CD8-positive, alpha-beta memory T cell (primary cell): ENCODE data around the gene CYFIP2. TPM values are rescaled to one million over a fixed set of nuclear protein-coding genes. Genes with fewer than 3 reads are reported as not detected.

ENCODE experiments used
- CTCF ChIA-PET: fragments of 350-600 bp; sonication (Branson Sonifier 250); formaldehyde crosslinking; loops from one replicate; lab custom pipeline; 2021; ENCODE audit warnings: antibody characterized with exemption; lab: Charles Lee
- POLR2A ChIA-PET: fragments of 350-600 bp; sonication (Branson Sonifier 250); formaldehyde crosslinking; loops from one replicate; lab custom pipeline; 2021; ENCODE audit warnings: antibody characterized with exemption; lab: Charles Lee
- DNase-seq, 5 donors: peaks; one replicate each; pipeline versions ENCODE4 v3.0.0 to v3.0.0-alpha.2; 2020 to 2022; ENCODE audit warnings: mixed read lengths in 1 of 5
- H3K27ac ChIP-seq: one replicate; pipeline ENCODE4 v1.7.0; 2013; ENCODE audit warnings: low read depth, mild to moderate bottlenecking, low read length, moderate library complexity
- H3K27me3 ChIP-seq: 2 replicates; pipeline ENCODE4 v1.7.0; 2013; ENCODE audit warnings: low read length, mild to moderate bottlenecking; ENCODE audit not compliant: insufficient read depth, poor library complexity, severe bottlenecking
- H3K36me3 ChIP-seq: 2 replicates; pipeline ENCODE4 v1.7.0; 2013; ENCODE audit warnings: mild to moderate bottlenecking, low read length, moderate library complexity; ENCODE audit not compliant: insufficient read depth
- H3K4me1 ChIP-seq: 2 replicates; pipeline ENCODE4 v1.7.0; 2013; ENCODE audit warnings: mild to moderate bottlenecking, low read length, moderate library complexity; ENCODE audit not compliant: insufficient read depth
- H3K4me3 ChIP-seq: 2 replicates; pipeline ENCODE4 v1.7.0; 2013; ENCODE audit warnings: mild to moderate bottlenecking, low read length
- H3K9me3 ChIP-seq: 2 replicates; pipeline ENCODE4 v1.7.0; 2013; ENCODE audit warnings: mild to moderate bottlenecking, low read length
- H3K27ac Mint-ChIP-seq, 8 donors: one replicate each; pipeline ENCODE4 v1.8.0; 2020 to 2021; ENCODE audit warnings: mixed read lengths in 8 of 8, mild to moderate bottlenecking in 6 of 8, inconsistent platforms in 3 of 8, moderate library complexity in 3 of 8
- H3K27me3 Mint-ChIP-seq, 2 donors: one replicate each; pipeline ENCODE4 v1.8.0; 2020 to 2021; ENCODE audit warnings: mixed read lengths in 2 of 2, mild to moderate bottlenecking in 1 of 2, moderate library complexity in 1 of 2
- H3K36me3 Mint-ChIP-seq, 3 donors: one replicate each; pipeline ENCODE4 v1.8.0; 2020 to 2021; ENCODE audit warnings: mixed read lengths in 3 of 3, inconsistent platforms in 1 of 3, mild to moderate bottlenecking in 1 of 3
- H3K4me1 Mint-ChIP-seq, 3 donors: one replicate each; pipeline ENCODE4 v1.8.0; 2020 to 2021; ENCODE audit warnings: mixed read lengths in 3 of 3, inconsistent platforms in 1 of 3, mild to moderate bottlenecking in 1 of 3
- H3K4me3 Mint-ChIP-seq, 7 donors: one replicate each; pipeline ENCODE4 v1.8.0; 2020 to 2021; ENCODE audit warnings: mixed read lengths in 7 of 7, mild to moderate bottlenecking in 6 of 7, moderate library complexity in 4 of 7, inconsistent platforms in 2 of 7
- H3K9me3 Mint-ChIP-seq, 5 donors: one replicate each; pipeline ENCODE4 v1.8.0; 2020 to 2022; ENCODE audit warnings: mixed read lengths in 5 of 5, mild to moderate bottlenecking in 3 of 5, moderate library complexity in 2 of 5, inconsistent platforms in 1 of 5
- polyA plus RNA-seq: library from polyadenylated mRNA; unstranded; fragments of 300-500 nt; fragmentation: Illumina TruSeq; gene quantifications from one replicate; pipeline ENCODE4 v1.2.3, GENCODE V29; 2021
- total RNA-seq, 2 experiments: library from RNA; stranded (reverse); gene quantifications; one replicate each; pipeline ENCODE4 v1.2.3, GENCODE V29; 2021

CYFIP2 gene
- total and polyA plus RNA-seq, 3 experiments from 2014 or later: 239 to 534 (median 259) TPM

GRCh38 chr5:157288405-157289163 lies 22.7 kb downstream of the CYFIP2 start:
- H3K4me1 Mint-ChIP-seq: peaks cover 59 to 82% (median 81%) of the 10 kb centered on the region in 3 donors
- H3K4me1 ChIP-seq: peaks cover 60% of the 10 kb centered on the region
- H3K9me3 Mint-ChIP-seq: no peaks in the 10 kb centered on the region
- DNase-seq: peak in 1 of 5 donors; percentile 48
- no peaks in the 10 kb centered on the region for H3K9me3 ChIP-seq
- H3K36me3 Mint-ChIP-seq: peaks cover 11 to 85% (median 19%) of the 10 kb centered on the region in 3 donors
- no peak overlapping the region for H3K4me3 Mint-ChIP-seq
- no peak overlapping the region for H3K4me3 ChIP-seq
- H3K27me3 ChIP-seq: no peaks in the 10 kb centered on the region
- ChIA-PET POLR2A (interaction anchor here (2.8 kb wide), 1 partner anchor 16 kb away, joined by 9 read pairs; no protein-coding TSS in a partner anchor), CTCF (interaction anchor here (0.7 to 1.1 kb wide), 2 partner anchors 9 to 35 kb away, joined by 3 to 4 read pairs; no protein-coding TSS in a partner anchor)
- peaks cover 51% of the 10 kb centered on the region for H3K36me3 ChIP-seq
- H3K27ac ChIP-seq: no peak overlapping the region
- H3K27me3 Mint-ChIP-seq: no peaks in the 10 kb centered on the region
- H3K27ac Mint-ChIP-seq: peak overlapping the region; percentile 13 to 88 (median 74)

GRCh38 chr5:157289164-157289819 lies 23.4 kb downstream of the CYFIP2 start:
- Mint-ChIP-seq H3K4me1 (peaks cover 56 to 82% (median 81%) of the 10 kb centered on the region in 3 donors), H3K4me3 (no peak overlapping the region)

GRCh38 chr5:157290156-157290980 lies 24.4 kb downstream of the CYFIP2 start:
- Mint-ChIP-seq H3K4me3 (no peak overlapping the region), H3K36me3 (peaks cover 11 to 91% (median 26%) of the 10 kb centered on the region in 3 donors), H3K27me3 (no peaks in the 10 kb centered on the region), H3K27ac (peak overlapping the region; percentile 70 to 87 (median 78)), H3K9me3 (no peaks in the 10 kb centered on the region), H3K4me1 (peaks cover 55 to 82% (median 81%) of the 10 kb centered on the region in 3 donors)
- DNase-seq: no peak
- Histone ChIP-seq H3K27ac (no peak overlapping the region), H3K4me3 (no peak overlapping the region), H3K4me1 (peaks cover 52% of the 10 kb centered on the region), H3K9me3 (no peaks in the 10 kb centered on the region), H3K27me3 (no peaks in the 10 kb centered on the region), H3K36me3 (peaks cover 61% of the 10 kb centered on the region)
- ChIA-PET POLR2A (interaction anchor here (1.0 kb wide), 1 partner anchor 17 kb away, joined by 3 read pairs; no protein-coding TSS in a partner anchor), CTCF (interaction anchor here (1.0 to 1.3 kb wide), 3 partner anchors 8 to 22 kb away, joined by 3 read pairs; no protein-coding TSS in a partner anchor)

More at GRCh38 chr5:157289164-157289819, 23.4 kb downstream of the CYFIP2 start:
- DNase-seq: no peak
- Histone ChIP-seq H3K36me3 (peaks cover 58% of the 10 kb centered on the region), H3K9me3 (no peaks in the 10 kb centered on the region), H3K4me1 (peaks cover 53% of the 10 kb centered on the region), H3K4me3 (no peak overlapping the region), H3K27ac (no peak overlapping the region), H3K27me3 (no peaks in the 10 kb centered on the region)
- Mint-ChIP-seq H3K27me3 (no peaks in the 10 kb centered on the region), H3K27ac (peak overlapping the region in 7 of 8 donors; percentile 22 to 90 (median 76)), H3K9me3 (no peaks in the 10 kb centered on the region), H3K36me3 (peaks cover 11 to 92% (median 20%) of the 10 kb centered on the region in 3 donors)
- CTCF ChIA-PET: interaction anchor here (1.1 to 1.3 kb wide), 2 partner anchors 10 to 36 kb away, joined by 3 to 4 read pairs; no protein-coding TSS in a partner anchor
- POLR2A ChIA-PET: no interaction called here

- H3K27me3 ChIP-seq: no peaks in the 10 kb centered on the region
- ChIA-PET CTCF (interaction anchor here (1.0 to 1.3 kb wide), 2 partner anchors 18 to 23 kb away, joined by 3 read pairs; no protein-coding TSS in a partner anchor), POLR2A (interaction anchor here (1.0 kb wide), 1 partner anchor 18 kb away, joined by 3 read pairs; no protein-coding TSS in a partner anchor)
- H3K36me3 ChIP-seq: peaks cover 68% of the 10 kb centered on the region
- Mint-ChIP-seq H3K27me3 (no peaks in the 10 kb centered on the region), H3K9me3 (no peaks in the 10 kb centered on the region), H3K4me3 (peak overlapping the region in 1 of 7 donors; percentile 6), H3K4me1 (peaks cover 58 to 82% (median 81%) of the 10 kb centered on the region in 3 donors), H3K36me3 (peaks cover 8 to 94% (median 30%) of the 10 kb centered on the region in 3 donors), H3K27ac (peak overlapping the region; percentile 66 to 91 (median 78))
- H3K9me3 ChIP-seq: no peaks in the 10 kb centered on the region
- peaks cover 58% of the 10 kb centered on the region for H3K4me1 ChIP-seq
- DNase-seq: no peak
- no peak overlapping the region for H3K4me3 ChIP-seq
- no peak overlapping the region for H3K27ac ChIP-seq
Measured at GRCh38 chr5:157290981-157291711, 25.2 kb downstream of the CYFIP2 start.

- Histone ChIP-seq H3K4me3 (no peak overlapping the region), H3K27me3 (no peaks in the 10 kb centered on the region), H3K36me3 (peaks cover 69% of the 10 kb centered on the region), H3K27ac (no peak overlapping the region), H3K4me1 (peaks cover 50% of the 10 kb centered on the region), H3K9me3 (no peaks in the 10 kb centered on the region)
- H3K36me3 Mint-ChIP-seq: peaks cover 11 to 96% (median 38%) of the 10 kb centered on the region in 3 donors
- ChIA-PET CTCF (no interaction called here), POLR2A (no interaction called here)
- no peaks in the 10 kb centered on the region for H3K9me3 Mint-ChIP-seq
- peak overlapping the region in 7 of 8 donors; percentile 43 to 90 (median 77) for H3K27ac Mint-ChIP-seq
- DNase-seq: no peak
- peaks cover 58 to 85% (median 74%) of the 10 kb centered on the region in 3 donors for H3K4me1 Mint-ChIP-seq
- H3K4me3 Mint-ChIP-seq: no peak overlapping the region
- H3K27me3 Mint-ChIP-seq: no peaks in the 10 kb centered on the region
Measured at GRCh38 chr5:157292599-157292998, 26.7 kb downstream of the CYFIP2 start.

GRCh38 chr5:157294407-157295091 lies 28.6 kb downstream of the CYFIP2 start:
- no peaks in the 10 kb centered on the region for H3K9me3 ChIP-seq

More at GRCh38 chr5:157294407-157295091, 28.6 kb downstream of the CYFIP2 start:
- peaks cover 51 to 71% (median 58%) of the 10 kb centered on the region in 3 donors for H3K4me1 Mint-ChIP-seq
- Histone ChIP-seq H3K36me3 (peaks cover 61% of the 10 kb centered on the region), H3K27ac (peak overlapping the region; percentile 21), H3K4me1 (peaks cover 31% of the 10 kb centered on the region), H3K27me3 (no peaks in the 10 kb centered on the region), H3K4me3 (no peak overlapping the region)
- peaks cover 11 to 94% (median 37%) of the 10 kb centered on the region in 3 donors for H3K36me3 Mint-ChIP-seq
- no peaks in the 10 kb centered on the region for H3K9me3 Mint-ChIP-seq
- no peaks in the 10 kb centered on the region for H3K27me3 Mint-ChIP-seq
- H3K4me3 Mint-ChIP-seq: no peak overlapping the region
- CTCF ChIA-PET: interaction anchor here (1.0 to 1.4 kb wide), 3 partner anchors 14 to 27 kb away, joined by 3 to 4 read pairs (median 3); no protein-coding TSS in a partner anchor
- peak overlapping the region; percentile 63 to 93 (median 86) for H3K27ac Mint-ChIP-seq
- no peak for DNase-seq
- POLR2A ChIA-PET: interaction anchor here (0.6 kb wide), 1 partner anchor 19 kb away, joined by 3 read pairs; no protein-coding TSS in a partner anchor
